HG03039 (cell line): Measurements from ENCODE around the gene PNPLA2.

Experiments
- ATAC-seq: cut with Tn5 transposase; IDR thresholded peaks from one replicate; pipeline ENCODE4 v1.9.1; 2021; ENCODE audit warnings: mild to moderate bottlenecking, moderate library complexity; ENCODE audit not compliant: unreplicated experiment

The PNPLA2 gene

DNA sequence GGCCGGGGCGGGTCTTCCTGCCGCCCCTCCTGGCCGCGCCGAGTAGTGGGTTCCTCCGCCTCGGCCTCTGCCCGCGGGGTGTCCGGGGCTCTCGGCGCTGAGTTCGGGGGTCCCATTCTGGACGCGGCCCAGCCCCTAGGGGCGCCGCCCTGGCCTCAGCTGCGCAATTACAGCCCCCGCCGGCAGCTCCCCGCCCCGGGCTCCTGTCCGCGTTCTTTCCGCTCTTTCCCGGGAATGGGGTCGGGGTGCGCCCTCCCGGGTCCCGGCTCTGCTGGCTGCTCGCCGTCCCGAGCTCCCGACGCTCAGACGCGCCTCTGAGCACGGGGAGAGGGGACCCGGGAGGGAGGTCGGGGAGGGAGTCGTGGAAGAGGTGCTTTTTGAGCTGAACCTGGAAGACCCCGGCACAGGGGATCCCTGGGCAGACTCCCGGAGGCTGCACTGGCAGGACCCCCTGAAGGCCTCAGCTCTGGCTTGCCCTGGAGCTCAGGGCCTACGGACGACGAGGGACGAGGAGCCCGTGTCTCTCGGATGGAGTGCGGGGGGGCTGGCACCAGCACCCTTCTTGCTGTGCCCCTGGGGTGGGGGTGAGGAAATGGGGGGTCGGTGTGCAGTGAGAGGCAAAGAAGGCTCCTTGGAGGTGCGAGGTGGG, 24.5 kb downstream of the PNPLA2 start:
- no peak for ATAC-seq

- ATAC-seq, result no peak
Measured at GRCh38 chr11:843818-844692, 25.3 kb downstream of the PNPLA2 start.

DNA sequence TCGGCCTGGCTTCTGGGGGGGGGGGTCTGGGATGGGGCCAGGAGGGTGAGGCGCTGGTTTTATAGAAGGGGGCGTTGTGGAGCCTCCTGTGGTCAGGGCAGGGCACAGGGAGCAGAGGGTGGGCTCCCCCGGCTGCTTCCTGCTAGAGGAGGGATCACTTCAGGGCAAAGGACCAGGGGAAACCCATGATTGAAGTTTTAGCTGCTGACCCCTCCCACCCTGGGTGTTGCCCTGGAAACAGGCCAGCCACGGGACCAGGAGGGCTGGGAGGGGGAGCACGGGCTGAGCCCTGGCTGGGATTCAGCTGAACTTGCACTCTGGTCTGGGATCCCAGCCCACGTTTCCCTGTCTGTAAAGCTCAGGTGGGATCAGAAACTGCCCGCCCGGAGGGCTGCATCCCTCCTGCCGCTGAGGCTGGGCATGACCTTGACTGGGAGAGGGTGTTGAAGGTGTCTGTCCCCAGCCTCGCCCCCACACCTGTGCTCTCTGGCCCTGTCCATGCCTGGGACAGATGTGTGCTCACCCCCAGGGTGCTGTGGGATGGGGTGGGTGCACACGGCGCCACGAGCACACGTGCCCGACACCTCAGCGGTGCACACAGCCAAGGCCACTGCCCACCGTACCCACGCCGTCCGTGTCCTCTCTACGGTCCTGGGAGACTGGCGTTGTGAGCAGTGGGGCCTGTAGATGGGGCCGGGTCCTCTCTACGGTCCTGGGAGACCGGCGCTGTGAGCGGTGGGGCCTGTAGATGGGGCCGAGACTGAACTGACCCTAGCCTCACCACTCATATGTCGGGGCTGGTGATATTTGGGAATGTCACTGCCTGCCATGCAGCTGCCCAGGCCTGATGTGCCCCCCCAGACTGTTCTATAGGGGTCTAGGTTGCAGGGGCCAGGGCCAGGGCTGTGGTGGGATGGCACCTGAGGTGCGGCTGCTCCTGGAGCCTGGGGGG, 26.3 kb downstream of the PNPLA2 start:
- no peak for ATAC-seq

- ATAC-seq, result no peak
Measured at GRCh38 chr11:845872-846495, 27.3 kb downstream of the PNPLA2 start.

GRCh38 chr11:846496-847098, 27.9 kb downstream of the PNPLA2 start:
- no peak for ATAC-seq

GRCh38 chr11:847876-848275, 29.2 kb downstream of the PNPLA2 start:
- no peak for ATAC-seq

- no peak for ATAC-seq
Measured at GRCh38 chr11:848380-848931, 29.7 kb downstream of the PNPLA2 start.

GRCh38 chr11:849104-849824, 30.6 kb downstream of the PNPLA2 start:
- no peak for ATAC-seq

DNA sequence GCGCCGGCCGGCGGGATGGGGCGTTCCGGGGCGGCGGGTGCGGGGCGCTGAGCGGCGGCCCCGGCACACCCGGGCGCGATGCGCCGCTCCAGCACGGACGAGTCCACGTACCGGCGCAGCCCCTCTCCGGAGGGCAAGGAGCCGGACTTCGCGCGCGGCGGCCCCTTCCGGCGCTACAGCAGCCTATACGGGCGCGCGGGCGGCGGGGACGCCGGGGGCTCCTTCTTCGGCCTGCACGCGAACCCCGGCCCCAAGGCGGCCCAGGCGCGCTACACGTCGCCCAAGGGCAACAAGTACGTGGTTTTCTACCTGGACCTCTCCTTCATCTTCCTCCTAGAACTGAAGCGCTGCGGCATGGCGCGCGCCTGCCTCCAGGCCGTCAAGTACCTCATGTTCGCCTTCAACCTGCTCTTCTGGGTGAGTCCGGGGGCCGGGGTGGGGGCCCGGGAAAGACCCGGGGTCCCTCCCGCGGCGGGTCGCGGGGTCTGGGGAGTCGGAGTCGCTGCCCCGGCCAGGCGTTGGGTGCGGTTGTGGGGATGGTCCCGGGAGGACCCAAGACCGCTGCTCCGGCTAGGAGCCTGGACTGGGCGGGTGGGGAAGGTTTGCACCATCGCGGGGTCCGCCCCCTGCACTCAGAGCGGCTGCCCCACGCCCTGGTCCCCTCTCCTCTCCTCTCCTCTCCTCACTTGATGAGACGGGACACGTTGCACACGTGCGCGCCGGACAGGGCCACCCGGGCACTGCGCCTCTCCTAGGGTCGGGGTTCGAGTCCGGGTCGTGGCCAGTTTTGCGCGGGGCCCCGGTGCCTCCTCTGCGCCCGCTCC, 31.4 kb downstream of the PNPLA2 start:
- no peak for ATAC-seq

GRCh38 chr11:850775-851763, 32.4 kb downstream of the PNPLA2 start:
- ATAC-seq, result no peak

GRCh38 chr11:852762-853161, 34.0 kb downstream of the PNPLA2 start:
- ATAC-seq, result no peak

DNA sequence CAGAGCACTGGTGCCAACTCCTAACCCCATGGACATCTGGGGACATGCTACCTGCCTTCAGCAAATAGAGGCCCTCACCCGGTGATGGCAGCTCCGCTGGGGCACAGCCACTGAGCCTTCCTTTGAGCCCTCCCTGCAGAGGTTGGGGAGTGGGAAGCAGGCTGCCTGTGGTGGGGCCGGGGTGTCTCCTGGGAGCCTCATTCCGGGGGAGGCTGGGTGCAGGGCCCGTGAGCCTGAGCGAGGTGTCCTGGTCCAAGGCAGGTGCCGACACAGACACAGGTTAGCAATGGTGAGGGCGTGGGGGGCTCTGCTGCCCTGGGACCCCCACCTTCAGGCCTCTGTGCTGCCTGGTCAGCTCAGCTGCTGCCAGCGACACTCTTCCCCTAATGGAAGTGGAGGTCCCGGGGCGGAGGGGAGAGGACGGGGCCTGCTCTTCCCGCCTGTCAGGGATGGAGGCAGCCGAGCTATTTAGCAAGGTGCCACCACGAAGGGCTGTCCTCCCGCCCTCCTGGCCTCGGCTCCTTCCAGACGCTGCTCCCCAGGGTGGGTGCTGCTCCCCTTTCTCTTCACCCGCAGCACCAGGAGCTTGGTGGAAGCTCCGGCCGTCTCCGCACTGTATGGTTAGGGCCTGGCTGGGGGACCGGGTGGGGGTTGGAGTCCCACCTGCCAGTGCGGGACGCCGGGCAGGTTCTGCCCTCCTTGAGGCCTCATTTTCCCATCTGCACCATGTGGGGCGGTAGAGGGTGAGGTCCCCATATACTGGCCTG, 35.2 kb downstream of the PNPLA2 start:
- ATAC-seq, result no peak

GRCh38 chr11:854601-855329, 36.1 kb downstream of the PNPLA2 start:
- no peak for ATAC-seq

GRCh38 chr11:855330-855674, 36.6 kb downstream of the PNPLA2 start:
- no peak for ATAC-seq

GRCh38 chr11:855796-856195, 37.1 kb downstream of the PNPLA2 start:
- no peak for ATAC-seq

- ATAC-seq, result no peak
Measured at GRCh38 chr11:856397-856796, 37.7 kb downstream of the PNPLA2 start.
